HL-60 (cell line): ENCODE data around the gene ZNF22.

Experiments used
- DNase-seq, 2 experiments: peaks; one replicate each; pipeline ENCODE4 v3.0.0-alpha.2; 2010 to 2020; ENCODE audit warnings: low read depth in 1 of 2, low spot score in 1 of 2
- H3K27ac ChIP-seq: fragments of 250-450 bp; sonication (Bioruptor Pico); replicated peaks from 2 replicates; pipeline ENCODE4 v1.5.1; 2020; ENCODE audit warnings: mild to moderate bottlenecking, moderate library complexity
- H3K27me3 ChIP-seq: fragments of 250-450 bp; sonication (Bioruptor Pico); 2 replicates; pipeline ENCODE4 v1.5.1; 2021; ENCODE audit warnings: mild to moderate bottlenecking, moderate library complexity; ENCODE audit not compliant: insufficient read depth, poor library complexity, severe bottlenecking
- H3K4me3 ChIP-seq: replicated peaks from 2 replicates; pipeline ENCODE4 v1.5.1; 2011; ENCODE audit warnings: mild to moderate bottlenecking, control low read depth, low read length; ENCODE audit not compliant: insufficient read depth
- GABPA ChIP-seq: IDR thresholded peaks from 2 replicates; pipeline ENCODE4 v1.6.1; 2012; ENCODE audit warnings: low read depth
- POLR2AphosphoS5 ChIP-seq: IDR thresholded peaks from 2 replicates; pipeline ENCODE4 v1.6.1; 2012; ENCODE audit warnings: low read depth
- SPI1 ChIP-seq: IDR thresholded peaks from 2 replicates; pipeline ENCODE4 v1.6.1; 2012; ENCODE audit warnings: low read depth, mild to moderate bottlenecking, borderline replicate concordance
- TF ChIP-seq, protein P1 (sequence below): IDR thresholded peaks from 2 replicates; pipeline ENCODE4 v1.6.1; 2012; ENCODE audit warnings: low read depth; ENCODE audit not compliant: insufficient replicate concordance
- TF ChIP-seq, protein P2 (sequence below): IDR thresholded peaks from one replicate; pipeline ENCODE4 v1.5.1; 2011; ENCODE audit warnings: low read length, control low read depth, inconsistent platforms; ENCODE audit not compliant: insufficient read depth

Gene ZNF22

DNA sequence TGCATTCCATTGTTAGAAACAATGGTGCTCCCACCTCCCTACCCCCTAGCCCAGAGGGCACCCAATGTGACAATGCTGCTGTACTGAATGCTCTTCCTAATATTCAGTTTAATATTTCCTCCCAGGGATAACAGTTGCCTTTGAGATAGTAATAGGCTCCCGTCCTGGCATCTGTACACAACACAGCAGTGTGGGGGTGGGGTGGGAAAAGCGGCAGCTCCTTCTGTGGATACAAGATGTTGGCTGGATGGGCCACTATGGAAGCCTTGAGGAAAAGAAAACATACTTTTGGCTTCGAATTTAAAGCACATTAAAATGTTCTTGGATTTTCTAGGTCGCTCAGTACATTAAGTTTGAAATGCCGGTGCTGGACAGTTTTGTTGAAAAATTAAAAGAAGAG is 9.2 kb upstream of the ZNF22 start:
- H3K27me3 ChIP-seq = no peaks in the 10 kb centered on the region
- no peak overlapping the region for H3K27ac ChIP-seq
- no peak overlapping the region for H3K4me3 ChIP-seq
- no peak for DNase-seq
- TF ChIP-seq, protein P1, sequence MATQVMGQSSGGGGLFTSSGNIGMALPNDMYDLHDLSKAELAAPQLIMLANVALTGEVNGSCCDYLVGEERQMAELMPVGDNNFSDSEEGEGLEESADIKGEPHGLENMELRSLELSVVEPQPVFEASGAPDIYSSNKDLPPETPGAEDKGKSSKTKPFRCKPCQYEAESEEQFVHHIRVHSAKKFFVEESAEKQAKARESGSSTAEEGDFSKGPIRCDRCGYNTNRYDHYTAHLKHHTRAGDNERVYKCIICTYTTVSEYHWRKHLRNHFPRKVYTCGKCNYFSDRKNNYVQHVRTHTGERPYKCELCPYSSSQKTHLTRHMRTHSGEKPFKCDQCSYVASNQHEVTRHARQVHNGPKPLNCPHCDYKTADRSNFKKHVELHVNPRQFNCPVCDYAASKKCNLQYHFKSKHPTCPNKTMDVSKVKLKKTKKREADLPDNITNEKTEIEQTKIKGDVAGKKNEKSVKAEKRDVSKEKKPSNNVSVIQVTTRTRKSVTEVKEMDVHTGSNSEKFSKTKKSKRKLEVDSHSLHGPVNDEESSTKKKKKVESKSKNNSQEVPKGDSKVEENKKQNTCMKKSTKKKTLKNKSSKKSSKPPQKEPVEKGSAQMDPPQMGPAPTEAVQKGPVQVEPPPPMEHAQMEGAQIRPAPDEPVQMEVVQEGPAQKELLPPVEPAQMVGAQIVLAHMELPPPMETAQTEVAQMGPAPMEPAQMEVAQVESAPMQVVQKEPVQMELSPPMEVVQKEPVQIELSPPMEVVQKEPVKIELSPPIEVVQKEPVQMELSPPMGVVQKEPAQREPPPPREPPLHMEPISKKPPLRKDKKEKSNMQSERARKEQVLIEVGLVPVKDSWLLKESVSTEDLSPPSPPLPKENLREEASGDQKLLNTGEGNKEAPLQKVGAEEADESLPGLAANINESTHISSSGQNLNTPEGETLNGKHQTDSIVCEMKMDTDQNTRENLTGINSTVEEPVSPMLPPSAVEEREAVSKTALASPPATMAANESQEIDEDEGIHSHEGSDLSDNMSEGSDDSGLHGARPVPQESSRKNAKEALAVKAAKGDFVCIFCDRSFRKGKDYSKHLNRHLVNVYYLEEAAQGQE = no peak
- no peak for TF ChIP-seq GABPA
- TF ChIP-seq, protein P2, sequence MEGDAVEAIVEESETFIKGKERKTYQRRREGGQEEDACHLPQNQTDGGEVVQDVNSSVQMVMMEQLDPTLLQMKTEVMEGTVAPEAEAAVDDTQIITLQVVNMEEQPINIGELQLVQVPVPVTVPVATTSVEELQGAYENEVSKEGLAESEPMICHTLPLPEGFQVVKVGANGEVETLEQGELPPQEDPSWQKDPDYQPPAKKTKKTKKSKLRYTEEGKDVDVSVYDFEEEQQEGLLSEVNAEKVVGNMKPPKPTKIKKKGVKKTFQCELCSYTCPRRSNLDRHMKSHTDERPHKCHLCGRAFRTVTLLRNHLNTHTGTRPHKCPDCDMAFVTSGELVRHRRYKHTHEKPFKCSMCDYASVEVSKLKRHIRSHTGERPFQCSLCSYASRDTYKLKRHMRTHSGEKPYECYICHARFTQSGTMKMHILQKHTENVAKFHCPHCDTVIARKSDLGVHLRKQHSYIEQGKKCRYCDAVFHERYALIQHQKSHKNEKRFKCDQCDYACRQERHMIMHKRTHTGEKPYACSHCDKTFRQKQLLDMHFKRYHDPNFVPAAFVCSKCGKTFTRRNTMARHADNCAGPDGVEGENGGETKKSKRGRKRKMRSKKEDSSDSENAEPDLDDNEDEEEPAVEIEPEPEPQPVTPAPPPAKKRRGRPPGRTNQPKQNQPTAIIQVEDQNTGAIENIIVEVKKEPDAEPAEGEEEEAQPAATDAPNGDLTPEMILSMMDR = no peak

DNA sequence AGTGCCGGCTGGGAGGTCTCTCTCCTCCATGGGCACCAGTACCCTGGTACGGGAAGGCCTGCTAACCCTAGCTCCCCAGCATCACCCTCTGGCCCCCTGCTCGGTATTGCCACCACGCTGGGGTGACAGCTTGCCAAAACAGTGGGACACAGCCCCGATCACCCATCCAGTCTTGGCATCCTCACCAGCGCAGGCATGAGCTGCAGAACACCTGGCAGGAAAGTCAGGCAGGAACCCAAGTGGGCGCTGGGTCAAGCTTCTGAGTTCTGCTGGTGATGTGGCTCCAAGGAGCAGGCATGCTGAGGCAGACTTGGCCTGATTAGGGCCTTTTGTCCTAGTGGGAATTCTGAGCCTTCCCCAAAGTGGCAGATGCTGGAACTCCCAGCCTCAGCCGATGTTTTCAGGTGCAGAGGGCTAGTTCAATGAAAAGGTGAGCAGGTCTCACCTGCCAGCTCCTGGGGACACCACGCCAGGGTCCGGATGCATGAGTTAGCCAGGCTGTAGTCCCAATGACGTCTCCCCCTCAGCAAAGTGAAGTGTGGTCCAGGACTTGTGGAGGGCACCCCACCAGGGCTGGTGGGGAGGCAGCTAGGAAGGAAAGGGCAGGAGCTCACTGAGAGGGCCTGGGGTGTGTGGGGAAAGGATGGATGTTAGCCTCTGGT is 8.5 kb upstream of the ZNF22 start:
- TF ChIP-seq, protein P1 = no peak
- TF ChIP-seq SPI1 (no peak), GABPA (no peak), POLR2AphosphoS5 (no peak)
- TF ChIP-seq, protein P2 = no peak
- Histone ChIP-seq H3K4me3 (no peak overlapping the region), H3K27ac (no peak overlapping the region)

DNA sequence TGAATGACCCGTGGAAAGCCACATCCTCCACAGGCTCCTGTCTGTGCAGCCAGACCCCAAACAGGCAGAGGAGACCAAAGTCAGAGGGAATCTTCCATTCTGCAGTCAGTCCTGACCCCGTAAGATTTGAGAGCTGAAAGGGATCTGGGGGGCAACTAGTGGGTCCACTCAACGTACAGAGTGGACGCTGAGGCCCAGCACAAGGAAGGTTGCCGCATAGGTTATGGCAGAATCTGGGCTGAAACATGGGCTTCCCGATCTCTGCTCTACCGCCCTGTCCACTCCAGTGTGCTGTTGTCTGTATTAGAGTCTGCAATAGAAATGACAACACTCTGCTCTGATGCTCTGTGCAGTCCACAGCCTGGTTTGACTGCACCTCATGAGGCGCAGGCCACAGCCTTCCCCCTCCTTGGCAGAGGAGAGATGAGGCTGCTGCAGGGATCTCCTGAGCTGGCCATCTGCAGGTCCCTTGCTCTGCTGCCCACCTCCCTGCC is 7.9 kb upstream of the ZNF22 start:
- no peak for DNase-seq
- Histone ChIP-seq H3K27me3 (no peaks in the 10 kb centered on the region), H3K4me3 (no peak overlapping the region), H3K27ac (no peak overlapping the region)
- TF ChIP-seq POLR2AphosphoS5 (no peak), GABPA (no peak)
- TF ChIP-seq, protein P1 = no peak

More for the DNA sequence above, 8.5 kb upstream of the ZNF22 start:
- no peak for DNase-seq
- H3K27me3 ChIP-seq = no peaks in the 10 kb centered on the region
